GM21423 (cell line): Measurements from ENCODE around the gene PPAN.

ENCODE experiments used
- ATAC-seq: cut with Tn5 transposase; IDR thresholded peaks from one replicate; pipeline ENCODE4 v1.9.1; 2021; ENCODE audit warnings: mild to moderate bottlenecking, moderate library complexity; ENCODE audit not compliant: unreplicated experiment

Gene PPAN

GRCh38 chr19:10138879-10139795, 33.0 kb downstream of the PPAN start:
- ATAC-seq = no peak

DNA sequence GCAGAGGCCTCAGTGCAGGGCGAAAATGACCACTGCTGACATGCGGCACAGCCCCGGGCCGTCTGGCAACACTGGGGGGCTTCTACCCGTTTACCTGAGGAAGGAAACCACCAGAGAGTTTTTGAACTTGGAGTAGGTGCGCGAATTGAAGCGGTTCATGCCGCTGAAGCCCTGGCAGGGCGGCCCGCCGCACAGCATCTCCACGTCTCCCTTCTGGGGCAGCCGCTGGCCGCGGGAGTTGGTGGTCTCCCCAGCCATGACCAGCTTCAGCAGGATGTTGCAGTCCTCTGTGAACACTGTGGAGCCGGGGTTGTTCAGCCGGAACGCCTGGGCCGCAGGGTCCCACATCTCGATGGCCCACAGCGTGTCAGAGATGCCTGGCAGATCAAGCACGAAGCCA, 33.8 kb downstream of the PPAN start:
- no peak for ATAC-seq

GRCh38 chr19:10141479-10141878, 35.3 kb downstream of the PPAN start:
- no peak for ATAC-seq

DNA sequence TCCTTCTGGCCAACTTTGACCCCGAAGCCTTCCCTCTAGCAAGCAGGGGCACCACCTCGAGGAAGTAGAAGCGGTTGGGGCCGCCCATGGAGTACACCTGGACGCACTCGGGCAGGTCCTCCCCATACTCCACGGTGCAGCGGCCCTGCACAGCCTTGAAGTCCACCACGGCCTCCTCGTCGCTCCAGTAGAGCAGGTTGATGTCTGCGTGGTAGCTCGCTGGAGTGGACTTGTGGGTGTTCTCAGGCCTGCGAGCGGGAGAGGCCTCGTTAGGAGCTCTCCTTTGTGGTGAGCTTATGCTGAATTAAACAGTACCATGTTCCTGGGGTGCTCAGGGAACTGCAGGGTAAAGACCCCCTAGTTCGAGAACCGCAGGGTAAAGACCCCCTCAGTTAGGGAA, 35.8 kb downstream of the PPAN start:
- ATAC-seq = no peak

GRCh38 chr19:10142701-10143375, 36.7 kb downstream of the PPAN start:
- ATAC-seq = no peak

- no peak for ATAC-seq
Measured at GRCh38 chr19:10143681-10144080, 37.5 kb downstream of the PPAN start.

- no peak for ATAC-seq
Measured at GRCh38 chr19:10144361-10144760, 38.2 kb downstream of the PPAN start.

DNA sequence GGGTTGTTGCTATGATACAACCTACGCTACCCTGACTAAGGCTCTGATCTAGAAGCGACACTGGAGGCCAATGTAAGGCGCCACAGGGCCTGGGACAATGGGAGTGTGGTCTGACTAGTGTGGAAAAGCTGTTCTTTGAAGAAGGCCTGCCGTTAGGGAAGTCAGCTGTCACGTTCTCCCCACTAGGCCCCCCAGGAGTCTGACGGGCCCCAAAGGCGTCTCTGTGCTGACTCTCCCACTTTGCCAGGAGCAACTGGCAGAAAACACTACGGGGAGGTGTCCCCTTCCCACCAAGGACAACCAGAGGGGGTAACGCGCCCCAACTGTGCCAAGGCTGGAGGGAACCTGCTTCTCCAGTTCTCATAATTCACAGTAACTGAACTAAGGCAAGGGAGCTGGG, 38.9 kb downstream of the PPAN start:
- no peak for ATAC-seq

- ATAC-seq = no peak
Measured at GRCh38 chr19:10146142-10146541, 40.0 kb downstream of the PPAN start.

- ATAC-seq = no peak
Measured at GRCh38 chr19:10149427-10149826, 43.3 kb downstream of the PPAN start.

- no peak for ATAC-seq
Measured at GRCh38 chr19:10151521-10151920, 45.4 kb downstream of the PPAN start.

GRCh38 chr19:10152100-10152499, 45.9 kb downstream of the PPAN start:
- ATAC-seq = no peak

DNA sequence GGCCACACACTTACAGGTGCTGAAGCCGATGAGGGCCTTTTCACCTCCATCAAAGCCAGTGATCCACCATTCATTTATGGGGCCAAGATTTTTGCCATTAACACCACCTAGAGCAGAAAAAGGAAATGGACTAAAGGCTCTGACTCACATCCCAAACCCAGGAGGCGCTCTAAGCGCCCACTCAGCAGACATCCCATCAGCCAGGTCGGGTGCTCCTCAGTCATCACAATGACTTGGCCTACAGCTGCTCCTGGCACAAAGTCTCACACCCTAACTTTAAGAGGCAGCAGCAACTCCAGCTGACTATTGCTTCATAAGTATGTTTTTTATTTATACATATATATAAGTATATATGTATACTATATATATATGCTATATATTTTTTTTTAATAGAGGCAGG, 49.7 kb downstream of the PPAN start:
- ATAC-seq = no peak

- ATAC-seq = no peak
Measured at GRCh38 chr19:10158071-10158470, 51.9 kb downstream of the PPAN start.

GRCh38 chr19:10158485-10158884, 52.3 kb downstream of the PPAN start:
- no peak for ATAC-seq

- no peak for ATAC-seq
Measured at GRCh38 chr19:10159610-10160009, 53.4 kb downstream of the PPAN start.
